GM20000 (cell line): ENCODE results near the gene PCNX2.

ENCODE experiments used
- DNase-seq: peaks from one replicate; pipeline ENCODE4 v3.0.0; 2012; ENCODE audit warnings: low spot score
- TF ChIP-seq, protein P1 (sequence below): IDR thresholded peaks from 2 replicates; pipeline ENCODE4 v1.5.1; 2012; ENCODE audit warnings: mild to moderate bottlenecking, control low read depth; ENCODE audit errors: extremely low read depth, missing control alignments

PCNX2 gene

DNA sequence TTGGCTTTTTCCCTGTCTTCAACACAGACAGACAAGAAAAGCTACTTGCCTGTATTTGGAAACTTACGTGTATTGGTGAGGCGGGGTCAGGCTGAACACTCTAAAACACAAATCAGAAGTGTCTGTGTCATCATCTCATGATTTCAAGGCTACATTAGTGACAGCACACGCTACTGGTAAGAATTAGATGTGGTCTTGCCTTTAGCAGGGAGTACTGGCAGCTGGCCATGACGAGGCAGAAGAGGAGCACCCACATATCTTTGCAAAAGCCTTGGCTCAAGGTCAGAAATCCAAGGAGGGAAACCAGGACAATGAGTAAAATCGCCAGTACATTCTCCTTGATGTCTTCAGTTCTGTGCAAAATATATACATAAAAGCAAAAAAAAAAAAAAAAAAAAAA lies 77.7 kb downstream of the PCNX2 start:
- no peak for DNase-seq
- TF ChIP-seq, protein P1, sequence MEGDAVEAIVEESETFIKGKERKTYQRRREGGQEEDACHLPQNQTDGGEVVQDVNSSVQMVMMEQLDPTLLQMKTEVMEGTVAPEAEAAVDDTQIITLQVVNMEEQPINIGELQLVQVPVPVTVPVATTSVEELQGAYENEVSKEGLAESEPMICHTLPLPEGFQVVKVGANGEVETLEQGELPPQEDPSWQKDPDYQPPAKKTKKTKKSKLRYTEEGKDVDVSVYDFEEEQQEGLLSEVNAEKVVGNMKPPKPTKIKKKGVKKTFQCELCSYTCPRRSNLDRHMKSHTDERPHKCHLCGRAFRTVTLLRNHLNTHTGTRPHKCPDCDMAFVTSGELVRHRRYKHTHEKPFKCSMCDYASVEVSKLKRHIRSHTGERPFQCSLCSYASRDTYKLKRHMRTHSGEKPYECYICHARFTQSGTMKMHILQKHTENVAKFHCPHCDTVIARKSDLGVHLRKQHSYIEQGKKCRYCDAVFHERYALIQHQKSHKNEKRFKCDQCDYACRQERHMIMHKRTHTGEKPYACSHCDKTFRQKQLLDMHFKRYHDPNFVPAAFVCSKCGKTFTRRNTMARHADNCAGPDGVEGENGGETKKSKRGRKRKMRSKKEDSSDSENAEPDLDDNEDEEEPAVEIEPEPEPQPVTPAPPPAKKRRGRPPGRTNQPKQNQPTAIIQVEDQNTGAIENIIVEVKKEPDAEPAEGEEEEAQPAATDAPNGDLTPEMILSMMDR: no peak

DNA sequence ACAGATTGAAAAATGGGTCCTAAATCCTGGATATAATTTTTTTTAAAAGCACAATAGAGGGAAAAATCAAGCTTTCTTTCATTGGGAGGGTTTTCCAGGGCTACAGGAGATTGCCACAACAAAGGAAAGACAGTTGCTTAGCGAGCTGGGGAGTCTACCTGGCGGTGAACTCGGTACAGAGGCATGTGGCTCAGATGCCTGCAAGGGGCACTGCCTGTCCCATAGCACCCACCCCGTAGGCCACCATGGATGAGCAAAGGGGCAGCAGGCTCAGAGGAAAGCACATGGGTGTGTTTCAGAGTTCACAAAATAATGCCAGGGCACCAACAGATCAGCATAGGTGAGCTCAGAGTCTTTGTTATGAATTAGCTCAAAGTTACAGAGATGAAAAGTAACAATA lies 79.5 kb downstream of the PCNX2 start:
- TF ChIP-seq, protein P1: no peak
- no peak for DNase-seq

DNA sequence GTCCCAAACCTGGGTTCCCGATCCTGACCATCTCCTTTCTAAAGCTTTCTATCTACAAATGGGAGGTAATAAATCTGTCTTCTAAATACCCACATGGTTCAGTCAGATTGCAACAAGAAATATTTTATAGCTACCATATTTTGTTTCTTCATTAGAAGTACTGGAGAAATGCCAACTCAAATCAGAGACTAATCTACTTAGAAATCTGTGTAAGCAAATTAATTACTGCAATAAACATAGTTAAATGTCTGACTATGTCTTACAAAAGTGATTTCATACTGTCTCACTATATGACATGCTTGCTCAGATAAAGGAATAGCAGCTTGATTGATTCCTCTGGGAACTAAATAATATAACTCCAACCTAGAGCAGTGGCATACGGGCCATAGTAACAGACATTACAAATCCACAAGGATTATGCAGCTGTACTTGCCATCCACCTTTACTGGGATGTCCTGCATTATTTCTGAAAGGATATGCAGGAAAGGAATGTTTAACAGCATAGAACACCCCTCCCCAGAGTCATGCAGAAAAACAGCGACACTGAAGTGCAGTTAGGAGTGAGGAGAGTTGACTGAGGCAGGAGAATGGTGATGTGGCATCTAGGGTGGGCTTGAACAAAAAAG lies 80.3 kb downstream of the PCNX2 start:
- TF ChIP-seq, protein P1: no peak
- no peak for DNase-seq

DNA sequence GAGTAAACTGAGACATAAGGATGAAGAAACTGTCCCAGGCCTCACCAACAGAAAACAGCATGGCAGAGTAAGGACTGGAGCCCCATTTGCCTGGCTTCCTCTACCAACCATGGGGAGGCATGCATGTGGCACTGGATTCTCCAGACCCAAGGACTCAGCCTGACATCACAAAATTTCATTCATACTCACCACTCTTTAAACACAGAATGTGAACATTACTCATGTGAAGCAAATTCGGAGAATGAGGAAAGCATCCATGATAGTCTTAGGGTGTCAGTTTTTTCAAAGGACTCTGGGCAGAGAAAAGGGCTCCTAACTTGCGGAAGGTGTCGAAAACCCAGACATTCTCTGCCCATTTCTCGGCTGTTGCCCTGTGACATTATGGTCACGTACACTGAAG lies 83.9 kb downstream of the PCNX2 start:
- TF ChIP-seq, protein P1: no peak
- no peak for DNase-seq

DNA sequence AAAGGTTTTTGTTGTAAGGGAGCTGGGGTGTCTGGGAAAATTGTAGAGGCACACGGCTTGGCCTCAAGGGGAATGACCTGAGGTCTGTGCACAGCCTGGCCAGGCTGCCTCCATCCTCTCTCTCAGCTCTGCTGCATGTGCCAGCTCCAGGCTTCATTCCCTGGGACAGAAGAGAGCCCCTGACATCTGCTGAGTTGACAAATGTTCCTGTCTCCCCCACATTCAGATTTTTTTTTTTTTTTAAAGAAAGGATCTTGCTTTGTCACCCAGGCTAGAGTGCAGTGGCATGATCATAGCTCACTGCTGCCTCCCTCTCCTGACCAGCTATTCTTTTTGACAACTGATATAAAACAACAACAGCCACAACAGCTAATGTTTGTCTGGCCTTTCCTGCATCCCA lies 84.4 kb downstream of the PCNX2 start:
- TF ChIP-seq, protein P1: no peak
- no peak for DNase-seq

DNA sequence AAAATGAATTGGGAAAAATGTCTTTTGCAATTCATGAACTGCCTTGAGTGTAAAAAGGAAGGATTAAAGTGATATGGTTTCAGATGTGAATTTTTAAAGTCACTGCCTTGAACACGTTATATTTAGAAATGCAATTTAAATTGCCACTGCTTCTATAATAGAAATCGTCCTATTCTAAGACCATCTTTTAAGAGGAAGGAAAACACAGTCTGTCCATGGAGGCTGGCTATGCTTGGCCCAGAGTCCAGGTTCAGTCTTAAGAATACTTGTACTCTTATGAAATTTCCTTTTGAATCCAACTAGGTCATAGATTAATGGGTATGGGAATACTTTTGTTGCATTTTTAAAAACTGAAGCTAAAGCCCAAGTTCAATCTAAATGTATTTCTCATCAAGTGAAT lies 86.0 kb downstream of the PCNX2 start:
- DNase-seq: no peak

DNA sequence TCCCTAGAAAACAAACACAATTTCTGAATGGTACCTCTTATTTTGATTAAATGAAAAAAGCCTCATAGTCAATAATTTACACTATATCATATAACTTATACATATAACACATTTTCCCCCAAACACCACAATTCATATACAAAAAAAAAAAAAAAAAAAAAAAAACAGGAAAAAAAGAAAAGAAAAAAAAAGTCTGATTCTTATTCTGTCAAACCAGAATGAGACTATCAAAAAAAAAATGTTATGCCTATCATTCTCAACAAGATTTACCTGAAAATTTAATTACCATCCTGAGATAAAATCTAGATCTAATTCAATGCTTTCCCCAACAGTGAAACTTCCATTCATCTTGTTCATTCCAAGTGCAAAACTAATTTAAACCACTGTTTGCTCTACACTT lies 86.8 kb downstream of the PCNX2 start:
- TF ChIP-seq, protein P1: no peak
- DNase-seq: no peak

More for the DNA sequence above, 86.0 kb downstream of the PCNX2 start:
- TF ChIP-seq, protein P1: no peak
